B cell (primary cell): Measurements from ENCODE around the gene RGSL1. TPM values are rescaled to one million over a fixed set of nuclear protein-coding genes. Genes with fewer than 3 reads are reported as not detected.

Experiments used
- ATAC-seq: fragments of 200-7000 bp; cut with Tn5 transposase; one replicate; pipeline ENCODE4 v1.10.0; 2021; ENCODE audit warnings: low read depth, mild to moderate bottlenecking, moderate number of reproducible peaks, moderate library complexity
- CTCF ChIA-PET: fragments of 350-600 bp; sonication (Branson Sonifier 250); formaldehyde crosslinking; loops from one replicate; lab custom pipeline; 2021; ENCODE audit warnings: antibody characterized with exemption, inconsistent platforms; lab: Charles Lee
- POLR2A ChIA-PET: fragments of 350-600 bp; sonication (Branson Sonifier 250); formaldehyde crosslinking; loops from one replicate; lab custom pipeline; 2021; ENCODE audit warnings: antibody characterized with exemption; lab: Charles Lee
- DNase-seq: peaks from one replicate; pipeline ENCODE4 v3.0.0; 2013
- H2AFZ ChIP-seq: 2 replicates; pipeline ENCODE4 v1.6.1; 2012; ENCODE audit warnings: mild to moderate bottlenecking, low read depth, low read length; ENCODE audit not compliant: insufficient read depth, poor library complexity, severe bottlenecking
- H3K27ac ChIP-seq, 2 donors: 1 replicate in 1 of 2; 2 replicates in 1 of 2; pipeline ENCODE4 v1.5.1; 2012 to 2013; ENCODE audit warnings: low read length in 2 of 2, mild to moderate bottlenecking in 2 of 2, moderate library complexity in 1 of 2
- H3K27me3 ChIP-seq, 4 experiments: fragments of 200-600 bp in 1 of 4; sonication (generic) in 1 of 4; replicated peaks in 1 of 4; 1 replicate in 2 of 4; 2 replicates in 2 of 4; pipeline versions ENCODE4 v1.6.1 to v1.7.0; 2013 to 2016; ENCODE audit warnings: low read length in 3 of 4, mild to moderate bottlenecking in 2 of 4, mixed read lengths in 1 of 4, moderate library complexity in 1 of 4; ENCODE audit not compliant: insufficient read depth in 4 of 4, control insufficient read depth in 3 of 4; ENCODE audit errors: control extremely low read depth in 1 of 4
- H3K36me3 ChIP-seq, 2 experiments: replicated peaks in 1 of 2; 1 replicate in 1 of 2; 2 replicates in 1 of 2; pipeline versions ENCODE4 v1.6.1 to v1.7.1; 2013; ENCODE audit warnings: low read length in 1 of 2; ENCODE audit not compliant: insufficient read depth in 2 of 2, control insufficient read depth in 1 of 2; ENCODE audit errors: control extremely low read depth in 1 of 2, extremely low read depth in 1 of 2
- H3K4me1 ChIP-seq, 2 donors: fragments of 200-600 bp in 1 of 2; sonication (generic) in 1 of 2; 1 replicate in 1 of 2; 2 replicates in 1 of 2; pipeline versions ENCODE4 v1.5.1 to v1.6.1; 2013 to 2017; ENCODE audit warnings: low read length in 2 of 2; ENCODE audit not compliant: control insufficient read depth in 2 of 2, insufficient read depth in 2 of 2
- H3K4me2 ChIP-seq: replicated peaks from 2 replicates; pipeline ENCODE3; 2012; ENCODE audit warnings: mild to moderate bottlenecking, low read depth, low read length; ENCODE audit not compliant: poor library complexity, severe bottlenecking
- H3K4me3 ChIP-seq, 5 experiments: fragments of 200-600 bp in 1 of 5; sonication (generic) in 1 of 5; 1 replicate in 3 of 5; 2 replicates in 2 of 5; pipeline versions ENCODE4 v1.5.1 to v1.7.0; 2011 to 2016; ENCODE audit warnings: low read length in 4 of 5, mild to moderate bottlenecking in 4 of 5, low read depth in 2 of 5, control low read depth in 1 of 5, moderate library complexity in 1 of 5; ENCODE audit not compliant: insufficient read depth in 1 of 5; ENCODE audit errors: control extremely low read depth in 1 of 5, extremely low read depth in 1 of 5
- H3K79me2 ChIP-seq: fragments of 200-600 bp; sonication (generic); one replicate; pipeline ENCODE4 v1.6.0; 2016; ENCODE audit warnings: low read length; ENCODE audit not compliant: control insufficient read depth, insufficient read depth
- H3K9ac ChIP-seq: fragments of 200-600 bp; sonication (generic); 2 replicates; pipeline ENCODE4 v1.6.1; 2017; ENCODE audit warnings: mild to moderate bottlenecking, low read length, moderate library complexity
- H3K9me3 ChIP-seq, 3 donors: one replicate each; pipeline versions ENCODE4 v1.6.1 to v1.7.1; 2013; ENCODE audit warnings: low read length in 2 of 3; ENCODE audit not compliant: control insufficient read depth in 2 of 3, insufficient read depth in 1 of 3; ENCODE audit errors: control extremely low read depth in 1 of 3
- H4K20me1 ChIP-seq: 2 replicates; pipeline ENCODE4 v1.6.0; 2012; ENCODE audit warnings: mild to moderate bottlenecking, low read length; ENCODE audit not compliant: insufficient read depth, control insufficient read depth, poor library complexity, severe bottlenecking
- H3K27ac Mint-ChIP-seq: one replicate; pipeline ENCODE4 v1.8.0; 2021; ENCODE audit warnings: mixed read lengths
- H3K27me3 Mint-ChIP-seq: one replicate; pipeline ENCODE4 v1.8.0; 2021; ENCODE audit warnings: mixed read lengths
- H3K4me1 Mint-ChIP-seq: one replicate; pipeline ENCODE4 v1.8.0; 2021; ENCODE audit warnings: mixed read lengths
- H3K4me3 Mint-ChIP-seq: one replicate; pipeline ENCODE4 v1.8.0; 2021; ENCODE audit warnings: mixed read lengths
- H3K9me3 Mint-ChIP-seq: one replicate; pipeline ENCODE4 v1.8.0; 2022; ENCODE audit warnings: mixed read lengths; ENCODE audit not compliant: insufficient read depth
- CTCF ChIP-seq: fragments of 200-600 bp; IDR thresholded peaks from one replicate; pipeline ENCODE4 v1.8.0; 2022; ENCODE audit warnings: antibody characterized with exemption, mild to moderate bottlenecking
- EZH2 ChIP-seq: IDR thresholded peaks from 2 replicates; pipeline ENCODE4 v1.6.1; 2012; ENCODE audit warnings: borderline replicate concordance, low read depth, mild to moderate bottlenecking, moderate library complexity, low read length; ENCODE audit not compliant: insufficient read depth, poor library complexity, severe bottlenecking
- WGBS: methylation state at CpG from one replicate; pipeline ENCODE4 v1.1.5; 2013; ENCODE audit warnings: missing lambda C conversion rate; ENCODE audit not compliant: insufficient coverage; 5-methylcytosine and 5-hydroxymethylcytosine counted together
- intact Hi-C: fragments of 100-400 bp; cut with micrococcal nuclease; formaldehyde crosslinking; loops from one replicate; pipeline ENCODE4 v1.10.0; 2022
- polyA plus RNA-seq: library from polyadenylated mRNA; depleted of rRNA; stranded (reverse); fragments of >200 nt; gene quantifications from 2 replicates; pipeline ENCODE4 v1.2.3, GENCODE V29; 2012
- total RNA-seq, 2 donors: library from RNA; stranded (reverse); fragments of 120-200 nt in 1 of 2; gene quantifications; 1 replicate in 1 of 2; 2 replicates in 1 of 2; pipeline versions ENCODE4 v1.2.3 to v1.2.4, GENCODE V29; 2013 to 2022

The RGSL1 gene
- total and polyA plus RNA-seq, 2 donors (not counting 1 experiment from before 2014, with no cell fraction given), result not detected

GRCh38 chr1:182447660-182448059 lies 2.3 kb upstream of the RGSL1 start:
- intact Hi-C loops, result no loop called here
- Histone ChIP-seq H3K9ac (no peak overlapping the region), H4K20me1 (no peaks in the 10 kb centered on the region), H2AFZ (no peak overlapping the region), H3K79me2 (no peaks in the 10 kb centered on the region), H3K4me2 (no peak overlapping the region), H3K27ac (no peak overlapping the region), H3K27me3 (peaks cover 0 to 3% (median 0%) of the 10 kb centered on the region in 4 experiments), H3K4me1 (peaks cover 0 to 3% of the 10 kb centered on the region in 2 donors), H3K4me3 (no peak overlapping the region), H3K9me3 (no peaks in the 10 kb centered on the region), H3K36me3 (no peaks in the 10 kb centered on the region)
- H3K27me3 Mint-ChIP-seq, result no peaks in the 10 kb centered on the region
- no peak overlapping the region for H3K4me3 Mint-ChIP-seq
- peaks cover 2% of the 10 kb centered on the region for H3K4me1 Mint-ChIP-seq
- POLR2A ChIA-PET, result no interaction called here
- no CpG with 5 or more reads among the region's 1 CpG for WGBS
- ATAC-seq (no peak), DNase-seq (no peak)
- TF ChIP-seq CTCF (no peak), EZH2 (no peak)
- H3K9me3 Mint-ChIP-seq, result no peaks in the 10 kb centered on the region
- CTCF ChIA-PET, result interaction anchor here (0.6 to 2.9 kb wide), 8 partner anchors 11 to 341 kb away, joined by 3 to 19 read pairs (median 4); no protein-coding TSS in a partner anchor
- no peak overlapping the region for H3K27ac Mint-ChIP-seq

DNA sequence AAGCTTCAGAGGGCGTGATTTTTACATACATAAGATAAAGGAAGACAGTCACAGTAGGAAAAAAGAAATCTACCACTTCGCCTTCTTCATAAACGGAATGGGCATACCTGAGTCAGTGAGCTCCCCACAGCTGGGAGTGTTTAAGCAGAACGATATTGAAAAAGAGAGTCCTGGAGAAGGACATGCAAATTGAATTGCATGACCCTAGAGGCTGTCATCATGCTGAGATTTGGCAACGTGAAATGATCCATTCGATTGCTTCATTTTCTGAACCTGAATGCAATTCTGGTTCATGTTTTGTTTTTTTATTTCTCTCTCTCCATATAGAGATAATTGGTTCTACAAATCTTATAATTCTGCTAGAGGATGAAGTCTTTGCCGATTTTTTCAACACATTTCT lies 3.7 kb downstream of the RGSL1 start:
- Histone ChIP-seq H3K27me3 (no peaks in the 10 kb centered on the region), H3K4me1 (no peaks in the 10 kb centered on the region), H3K79me2 (no peaks in the 10 kb centered on the region), H3K36me3 (no peaks in the 10 kb centered on the region), H4K20me1 (no peaks in the 10 kb centered on the region), H3K27ac (no peak overlapping the region), H3K4me2 (no peak overlapping the region), H3K9ac (no peak overlapping the region), H3K4me3 (no peak overlapping the region), H2AFZ (no peak overlapping the region), H3K9me3 (no peaks in the 10 kb centered on the region)
- Mint-ChIP-seq H3K9me3 (no peaks in the 10 kb centered on the region), H3K4me1 (no peaks in the 10 kb centered on the region), H3K27ac (no peak overlapping the region), H3K27me3 (peaks cover 5% of the 10 kb centered on the region), H3K4me3 (no peak overlapping the region)
- no peak for ATAC-seq
- DNase-seq, result no peak
- ChIA-PET CTCF (interaction anchor here (0.8 kb wide), 1 partner anchor 760 kb away, joined by 3 read pairs; no protein-coding TSS in a partner anchor), POLR2A (no interaction called here)
- TF ChIP-seq EZH2, result no peak
- no peak for TF ChIP-seq CTCF
- intact Hi-C loops, result no loop called here
- WGBS, result 100% methylated on average over 3 of the region's 7 CpGs
